SK-N-SH treated with all-trans-retinoic acid at 6 μM for 48 hours (cell line): ENCODE data around the gene RGS4.

Source experiments
- ARNTL ChIP-seq: fragments of 450-650 bp; formaldehyde crosslinking; IDR thresholded peaks from 2 replicates; pipeline ENCODE4 v1.5.0; 2020; ENCODE audit warnings: low read depth, mild to moderate bottlenecking, moderate library complexity, borderline replicate concordance
- CREB5 ChIP-seq: fragments of 250-450 bp; sonication (Bioruptor Pico); IDR thresholded peaks from 2 replicates; pipeline ENCODE4 v1.5.1; 2020; ENCODE audit warnings: low read depth, mild to moderate bottlenecking, moderate library complexity
- CSDC2 ChIP-seq: fragments of 250-450 bp; sonication (Bioruptor Pico); IDR thresholded peaks from 2 replicates; pipeline ENCODE4 v1.5.0; 2020; ENCODE audit warnings: mild to moderate bottlenecking, moderate library complexity
- CSRNP3 ChIP-seq: fragments of 250-450 bp; sonication (Bioruptor Pico); IDR thresholded peaks from 2 replicates; pipeline ENCODE4 v1.5.1; 2021; ENCODE audit warnings: mild to moderate bottlenecking, moderate library complexity
- POU6F1 ChIP-seq: fragments of 250-450 bp; sonication (Bioruptor Pico); IDR thresholded peaks from 2 replicates; pipeline ENCODE4 v1.8.0; 2021; ENCODE audit warnings: low read depth, mild to moderate bottlenecking, moderate library complexity, borderline replicate concordance
- TSHZ2 ChIP-seq: fragments of 250-450 bp; sonication (Bioruptor Pico); IDR thresholded peaks from 2 replicates; pipeline ENCODE4 v1.5.0; 2020; ENCODE audit warnings: mild to moderate bottlenecking, moderate library complexity

GRCh38 chr1:163104385-163105099, 35.4 kb downstream of the RGS4 start:
- TF ChIP-seq CREB5 (no peak), POU6F1 (CRISPR knock-in tag) (no peak), ARNTL (CRISPR knock-in tag) (no peak), CSDC2 (CRISPR knock-in tag) (no peak), CSRNP3 (CRISPR knock-in tag) (no peak), TSHZ2 (CRISPR knock-in tag) (no peak)
